ENCODE results near the gene FNDC8.
A peak's percentile ranks its signal among the peaks of the same experiment; 100 is the strongest.
"Not testable (repeated sequence)": the region's sequence is repeated elsewhere in the genome, so short reads cannot be mapped to it uniquely, and the experiment has no call there.

FNDC8 gene

DNA sequence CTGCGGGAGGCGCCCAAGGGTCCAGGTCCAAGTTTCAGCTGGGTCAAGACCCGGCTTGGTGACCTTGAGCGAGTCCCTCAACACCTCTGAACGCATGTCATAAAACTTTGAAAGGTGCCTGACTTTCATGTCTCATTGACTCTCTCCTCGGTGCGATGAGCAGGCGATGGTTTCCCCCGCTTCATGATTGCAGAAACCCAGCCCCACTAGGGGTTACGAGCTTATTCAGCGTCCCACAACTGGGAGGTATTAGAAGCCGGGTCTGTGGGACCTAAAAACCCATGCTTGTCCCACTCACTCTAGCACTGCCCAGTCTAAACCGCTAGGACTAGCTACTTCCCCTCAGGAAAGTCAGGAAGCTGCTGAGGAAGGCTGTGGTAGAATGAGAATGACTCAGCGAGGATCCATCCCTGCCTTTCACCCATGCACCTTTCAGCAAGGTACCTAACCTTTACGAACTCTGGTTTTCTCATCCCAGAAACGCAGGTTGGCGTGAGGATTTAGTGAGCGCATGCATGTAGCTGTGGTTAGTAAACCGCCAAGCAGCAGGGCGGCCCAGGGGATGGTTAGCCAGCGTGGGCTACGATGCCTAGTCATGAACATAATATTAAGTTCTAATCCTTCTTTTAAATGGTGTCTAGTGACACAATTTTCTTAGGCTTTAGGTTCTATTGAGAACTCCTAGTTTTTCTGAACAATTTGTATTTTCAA, 31.7 kb upstream of the FNDC8 start:
- no peak for DNase-seq (ENCODE audit: insufficient read length, low spot score)
- no peak for FAIRE-seq
- TF ChIP-seq POU2F2 (IDR thresholded peaks at IDR 0.05; ENCODE audit: low read depth, low read length) (peak; percentile 76), SPI1 (IDR thresholded peaks at IDR 0.05; ENCODE audit: low read depth, low read length) (peak; percentile 51; the same call in 1 of the 2 replicates), PAX5 (IDR thresholded peaks at IDR 0.05; ENCODE audit: insufficient read depth, low read length, severe bottlenecking) (no peak), POLR2AphosphoS5 (IDR thresholded peaks at IDR 0.05; ENCODE audit: low read depth, low read length) (0 out of 2 replicates have a peak, but pooled peaks have one; percentile 23), POLR2A (IDR thresholded peaks at IDR 0.05; ENCODE audit: low read depth, low read length) (peak; percentile 25; the same call in 1 of the 2 replicates), TAF1 (IDR thresholded peaks at IDR 0.05; ENCODE audit: low read depth, low read length) (no peak)

DNA sequence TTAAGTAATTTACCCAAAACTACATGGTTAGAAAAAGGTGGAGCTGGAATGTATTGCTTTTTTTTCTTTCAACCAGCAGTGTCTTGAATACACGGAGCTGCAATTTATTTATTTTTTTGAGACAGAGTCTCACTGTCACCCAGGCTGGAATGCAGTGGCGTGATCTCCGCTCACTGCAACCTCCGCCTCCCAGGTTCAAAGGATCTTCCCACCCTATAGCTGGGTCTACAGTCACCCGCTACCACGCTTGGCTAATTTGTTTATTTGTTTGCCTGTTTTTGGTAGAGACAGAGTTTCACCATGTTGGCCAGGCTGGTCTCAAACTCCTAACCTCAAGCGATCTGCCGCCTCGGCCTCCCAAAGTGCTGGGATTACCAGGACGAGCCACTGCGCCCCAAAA, 30.7 kb upstream of the FNDC8 start:
- not testable (repeated sequence) for DNase-seq (ENCODE audit: insufficient read length, low spot score); FAIRE-seq

- no peak for DNase-seq (ENCODE audit: insufficient read length, low spot score)
- no peak for TF ChIP-seq POLR2AphosphoS5 (IDR thresholded peaks at IDR 0.05; ENCODE audit: low read depth, low read length)
- no peak for TF ChIP-seq SPI1 (IDR thresholded peaks at IDR 0.05; ENCODE audit: low read depth, low read length)
- no peak for TF ChIP-seq PAX5 (IDR thresholded peaks at IDR 0.05; ENCODE audit: insufficient read depth, low read length, severe bottlenecking)
- no peak for TF ChIP-seq POU2F2 (IDR thresholded peaks at IDR 0.05; ENCODE audit: low read depth, low read length)
- no peak for TF ChIP-seq POLR2A (IDR thresholded peaks at IDR 0.05; ENCODE audit: low read depth, low read length)
- TF ChIP-seq TAF1 (IDR thresholded peaks at IDR 0.05; ENCODE audit: low read depth, low read length) = no peak
- no peak for FAIRE-seq
These were observed 26.5 kb upstream of the FNDC8 start for GRCh38 chr17:35094902-35095301.

GRCh38 chr17:35095741-35096140, 25.7 kb upstream of the FNDC8 start:
- DNase-seq (ENCODE audit: insufficient read length, low spot score) (no peak), FAIRE-seq (no peak)
- TF ChIP-seq POLR2A (IDR thresholded peaks at IDR 0.05; ENCODE audit: low read depth, low read length) = no peak
- TF ChIP-seq TAF1 (IDR thresholded peaks at IDR 0.05; ENCODE audit: low read depth, low read length) = no peak
- no peak for TF ChIP-seq POU2F2 (IDR thresholded peaks at IDR 0.05; ENCODE audit: low read depth, low read length)
- no peak for TF ChIP-seq SPI1 (IDR thresholded peaks at IDR 0.05; ENCODE audit: low read depth, low read length)
- no peak for TF ChIP-seq PAX5 (IDR thresholded peaks at IDR 0.05; ENCODE audit: insufficient read depth, low read length, severe bottlenecking)
- TF ChIP-seq POLR2AphosphoS5 (IDR thresholded peaks at IDR 0.05; ENCODE audit: low read depth, low read length) = no peak

GRCh38 chr17:35097776-35098175, 23.6 kb upstream of the FNDC8 start:
- no peak for FAIRE-seq
- TF ChIP-seq POLR2AphosphoS5 (IDR thresholded peaks at IDR 0.05; ENCODE audit: low read depth, low read length) = no peak
- TF ChIP-seq PAX5 (IDR thresholded peaks at IDR 0.05; ENCODE audit: insufficient read depth, low read length, severe bottlenecking) = no peak
- TF ChIP-seq SPI1 (IDR thresholded peaks at IDR 0.05; ENCODE audit: low read depth, low read length) = no peak
- no peak for TF ChIP-seq TAF1 (IDR thresholded peaks at IDR 0.05; ENCODE audit: low read depth, low read length)
- no peak for TF ChIP-seq POLR2A (IDR thresholded peaks at IDR 0.05; ENCODE audit: low read depth, low read length)
- no peak for TF ChIP-seq POU2F2 (IDR thresholded peaks at IDR 0.05; ENCODE audit: low read depth, low read length)
- DNase-seq (ENCODE audit: insufficient read length, low spot score) = no peak

DNA sequence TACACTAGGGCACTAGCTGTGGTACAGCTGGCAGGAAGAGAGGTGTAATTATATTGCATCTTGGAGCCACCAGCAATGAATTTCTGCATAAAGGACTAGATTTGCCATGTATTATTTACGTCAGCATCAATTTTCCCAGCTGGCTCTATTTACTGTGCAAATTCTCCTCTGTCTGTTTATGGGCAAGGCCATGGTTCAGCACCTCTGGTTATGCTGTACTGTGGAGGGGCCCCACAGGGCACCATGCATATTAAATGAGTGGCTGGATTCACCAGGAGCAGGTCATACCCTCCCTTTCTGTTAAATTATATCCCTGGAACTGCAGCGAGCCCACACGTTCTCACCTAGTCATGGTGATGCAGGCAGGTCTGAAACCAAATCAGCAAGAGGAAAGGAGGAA, 21.5 kb upstream of the FNDC8 start:
- no peak for TF ChIP-seq PAX5 (IDR thresholded peaks at IDR 0.05; ENCODE audit: insufficient read depth, low read length, severe bottlenecking)
- TF ChIP-seq SPI1 (IDR thresholded peaks at IDR 0.05; ENCODE audit: low read depth, low read length) = no peak
- TF ChIP-seq TAF1 (IDR thresholded peaks at IDR 0.05; ENCODE audit: low read depth, low read length) = no peak
- no peak for TF ChIP-seq POU2F2 (IDR thresholded peaks at IDR 0.05; ENCODE audit: low read depth, low read length)
- TF ChIP-seq POLR2AphosphoS5 (IDR thresholded peaks at IDR 0.05; ENCODE audit: low read depth, low read length) = no peak
- TF ChIP-seq POLR2A (IDR thresholded peaks at IDR 0.05; ENCODE audit: low read depth, low read length) = no peak
- FAIRE-seq (no peak), DNase-seq (ENCODE audit: insufficient read length, low spot score) (no peak)

DNA sequence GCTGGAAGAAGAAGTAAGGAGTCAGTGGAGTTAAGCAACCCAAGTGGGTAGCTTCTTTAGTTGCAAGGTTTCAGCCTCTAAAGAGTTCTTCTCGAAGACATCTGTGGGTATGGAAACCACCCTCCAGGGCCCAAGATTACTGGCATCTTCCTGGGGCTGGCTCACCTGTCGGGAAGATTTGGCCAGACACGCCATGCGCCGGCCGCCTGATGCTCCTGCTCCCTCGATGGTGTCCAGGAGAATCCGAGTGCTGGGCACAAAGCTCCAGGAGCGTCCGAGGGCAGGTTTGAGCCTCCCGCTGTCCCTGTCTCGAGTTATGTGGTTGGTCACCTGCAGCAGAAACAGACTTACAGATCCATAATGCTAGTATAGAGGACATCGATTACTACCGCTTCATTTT, 20.4 kb upstream of the FNDC8 start:
- DNase-seq (ENCODE audit: insufficient read length, low spot score) (no peak), FAIRE-seq (no peak)
- no peak for TF ChIP-seq SPI1 (IDR thresholded peaks at IDR 0.05; ENCODE audit: low read depth, low read length)
- TF ChIP-seq POU2F2 (IDR thresholded peaks at IDR 0.05; ENCODE audit: low read depth, low read length) = no peak
- no peak for TF ChIP-seq PAX5 (IDR thresholded peaks at IDR 0.05; ENCODE audit: insufficient read depth, low read length, severe bottlenecking)
- TF ChIP-seq POLR2A (IDR thresholded peaks at IDR 0.05; ENCODE audit: low read depth, low read length) = no peak
- no peak for TF ChIP-seq POLR2AphosphoS5 (IDR thresholded peaks at IDR 0.05; ENCODE audit: low read depth, low read length)
- no peak for TF ChIP-seq TAF1 (IDR thresholded peaks at IDR 0.05; ENCODE audit: low read depth, low read length)

DNA sequence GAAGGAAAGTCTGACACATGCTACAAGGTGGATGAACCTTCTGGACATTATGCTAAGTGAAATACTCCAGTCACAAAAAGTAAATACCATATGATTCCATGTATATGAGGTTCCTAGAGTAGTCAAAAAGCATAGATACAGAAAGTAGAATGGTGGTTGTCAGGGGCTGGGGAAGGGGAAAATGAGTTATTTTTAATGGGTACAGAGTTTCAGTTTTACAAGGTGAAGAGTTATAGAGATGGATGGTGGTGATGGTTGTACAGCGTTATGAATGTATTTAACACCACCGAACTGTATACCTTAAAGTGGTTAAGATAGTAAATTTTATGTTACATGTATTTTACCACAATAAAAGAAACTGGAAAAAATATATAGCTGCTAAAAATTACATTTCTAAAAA, 19.7 kb upstream of the FNDC8 start:
- FAIRE-seq (no peak), DNase-seq (ENCODE audit: insufficient read length, low spot score) (no peak)
- no peak for TF ChIP-seq PAX5 (IDR thresholded peaks at IDR 0.05; ENCODE audit: insufficient read depth, low read length, severe bottlenecking)

DNA sequence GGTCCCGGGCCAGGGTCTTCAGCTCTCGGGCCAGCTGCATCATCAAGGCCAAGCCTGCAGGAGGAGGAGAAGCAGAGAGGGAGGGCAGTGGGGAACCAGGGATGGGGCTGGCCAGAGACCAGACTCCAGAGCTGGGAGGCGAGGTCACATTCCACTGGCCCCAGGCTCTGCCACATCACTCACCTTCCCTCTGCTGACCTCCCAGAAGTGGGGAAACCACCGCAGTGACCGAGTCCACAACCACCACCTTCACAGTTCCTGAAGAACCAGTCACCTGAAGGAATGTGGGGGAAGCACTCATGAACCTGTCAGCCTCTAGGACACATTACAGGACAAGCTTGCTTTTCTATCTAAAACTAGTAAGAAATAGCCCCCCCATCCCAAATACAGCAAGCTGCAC, 18.1 kb upstream of the FNDC8 start:
- DNase-seq (ENCODE audit: insufficient read length, low spot score) = no peak
- TF ChIP-seq PAX5 (IDR thresholded peaks at IDR 0.05; ENCODE audit: insufficient read depth, low read length, severe bottlenecking) (no peak), SPI1 (IDR thresholded peaks at IDR 0.05; ENCODE audit: low read depth, low read length) (no peak), POU2F2 (IDR thresholded peaks at IDR 0.05; ENCODE audit: low read depth, low read length) (no peak), POLR2AphosphoS5 (IDR thresholded peaks at IDR 0.05; ENCODE audit: low read depth, low read length) (no peak), POLR2A (IDR thresholded peaks at IDR 0.05; ENCODE audit: low read depth, low read length) (no peak), TAF1 (IDR thresholded peaks at IDR 0.05; ENCODE audit: low read depth, low read length) (no peak)
- no peak for FAIRE-seq

- no peak for FAIRE-seq
- DNase-seq (ENCODE audit: insufficient read length, low spot score) = no peak
- TF ChIP-seq PAX5 (IDR thresholded peaks at IDR 0.05; ENCODE audit: insufficient read depth, low read length, severe bottlenecking) = no peak
- no peak for TF ChIP-seq TAF1 (IDR thresholded peaks at IDR 0.05; ENCODE audit: low read depth, low read length)
- TF ChIP-seq POLR2AphosphoS5 (IDR thresholded peaks at IDR 0.05; ENCODE audit: low read depth, low read length) = no peak
- no peak for TF ChIP-seq POLR2A (IDR thresholded peaks at IDR 0.05; ENCODE audit: low read depth, low read length)
- TF ChIP-seq SPI1 (IDR thresholded peaks at IDR 0.05; ENCODE audit: low read depth, low read length) = no peak
These were observed 16.5 kb upstream of the FNDC8 start for GRCh38 chr17:35104844-35105450.

- not testable (repeated sequence) for FAIRE-seq
These were observed 10.6 kb upstream of the FNDC8 start for GRCh38 chr17:35110791-35111190.

More at GRCh38 chr17:35110791-35111190, 10.6 kb upstream of the FNDC8 start:
- not testable (repeated sequence) for DNase-seq (ENCODE audit: insufficient read length, low spot score)

Data from GM12891 (cell line).